ENCODE measurements around the gene SCFD1.
"Not testable (repeated sequence)": the region's sequence is repeated elsewhere in the genome, so short reads cannot be mapped to it uniquely, and the experiment has no call there.

Gene SCFD1, protein sequence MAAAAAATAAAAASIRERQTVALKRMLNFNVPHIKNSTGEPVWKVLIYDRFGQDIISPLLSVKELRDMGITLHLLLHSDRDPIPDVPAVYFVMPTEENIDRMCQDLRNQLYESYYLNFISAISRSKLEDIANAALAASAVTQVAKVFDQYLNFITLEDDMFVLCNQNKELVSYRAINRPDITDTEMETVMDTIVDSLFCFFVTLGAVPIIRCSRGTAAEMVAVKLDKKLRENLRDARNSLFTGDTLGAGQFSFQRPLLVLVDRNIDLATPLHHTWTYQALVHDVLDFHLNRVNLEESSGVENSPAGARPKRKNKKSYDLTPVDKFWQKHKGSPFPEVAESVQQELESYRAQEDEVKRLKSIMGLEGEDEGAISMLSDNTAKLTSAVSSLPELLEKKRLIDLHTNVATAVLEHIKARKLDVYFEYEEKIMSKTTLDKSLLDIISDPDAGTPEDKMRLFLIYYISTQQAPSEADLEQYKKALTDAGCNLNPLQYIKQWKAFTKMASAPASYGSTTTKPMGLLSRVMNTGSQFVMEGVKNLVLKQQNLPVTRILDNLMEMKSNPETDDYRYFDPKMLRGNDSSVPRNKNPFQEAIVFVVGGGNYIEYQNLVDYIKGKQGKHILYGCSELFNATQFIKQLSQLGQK

DNA sequence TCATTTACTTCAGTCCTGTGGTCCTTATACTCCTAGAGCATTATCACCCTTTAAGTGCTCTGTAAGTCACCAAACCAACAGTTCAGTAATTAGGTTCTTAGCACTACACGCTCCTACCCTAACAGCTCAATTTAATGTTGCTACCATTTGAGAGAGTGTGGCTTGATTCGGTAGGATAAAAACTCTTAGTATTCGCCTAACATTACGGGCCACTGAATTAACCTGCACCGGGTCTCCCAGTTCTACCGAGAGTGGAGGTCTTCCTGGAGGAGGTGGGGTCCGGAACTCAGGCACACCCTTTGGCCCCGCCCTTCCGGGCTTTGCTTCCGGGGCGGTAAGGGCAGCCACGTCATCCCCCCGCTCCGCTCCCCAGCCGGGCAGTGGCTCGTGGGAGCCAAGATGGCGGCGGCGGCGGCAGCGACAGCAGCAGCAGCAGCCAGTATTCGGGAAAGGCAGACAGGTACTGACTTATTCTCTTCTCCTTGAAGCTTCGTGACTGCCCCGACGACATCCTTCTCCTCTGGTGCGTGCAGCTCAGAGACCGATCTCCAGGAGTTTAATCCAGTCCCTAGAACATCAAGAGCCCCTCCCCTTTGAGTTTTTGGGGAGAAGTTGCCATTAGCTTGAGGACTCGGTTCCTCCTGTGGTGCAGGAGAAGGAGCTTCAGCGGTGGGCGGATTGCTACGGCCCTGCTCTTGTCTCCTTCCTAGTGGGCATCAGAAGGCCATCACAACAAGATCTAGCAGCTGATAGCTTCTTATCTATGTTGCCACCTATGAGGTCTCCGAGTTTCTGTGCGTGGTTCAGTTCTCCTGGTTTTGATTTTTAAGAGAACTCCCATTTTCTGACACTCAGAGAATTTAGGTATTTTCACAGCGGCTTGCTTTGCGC is at the start of gene SCFD1:
Gene SCFD1, plus strand, starts transcription at position 380 of the 891 bp plus-strand sequence. Its CDS starts 20 bp downstream, at position 400.
- peak within 1 kb of the TSS; percentile 76 to 80 for H3K4me3 ChIP-seq (ENCODE audit: low read depth in 1 of 2, low read length in 2 of 2)
- H3K27ac ChIP-seq (ENCODE audit: low read depth, low read length): peak within 1 kb of the TSS; percentile 96
- H3K4me1 ChIP-seq (ENCODE audit: insufficient read depth, low read length): peaks cover 27% of the 10 kb centered on the region
- no peaks in the 10 kb centered on the region for H3K9me3 ChIP-seq (ENCODE audit: low read length)
- no peaks in the 10 kb centered on the region for H3K27me3 ChIP-seq (ENCODE audit: control insufficient read depth in 1 of 2, insufficient read depth in 2 of 2, low read length in 2 of 2)
- H3K36me3 ChIP-seq (ENCODE audit: insufficient read depth, low read length): no peaks in the 10 kb centered on the region
- peak within 1 kb of the TSS; percentile 99 for H3K9ac ChIP-seq (ENCODE audit: low read length)

DNA sequence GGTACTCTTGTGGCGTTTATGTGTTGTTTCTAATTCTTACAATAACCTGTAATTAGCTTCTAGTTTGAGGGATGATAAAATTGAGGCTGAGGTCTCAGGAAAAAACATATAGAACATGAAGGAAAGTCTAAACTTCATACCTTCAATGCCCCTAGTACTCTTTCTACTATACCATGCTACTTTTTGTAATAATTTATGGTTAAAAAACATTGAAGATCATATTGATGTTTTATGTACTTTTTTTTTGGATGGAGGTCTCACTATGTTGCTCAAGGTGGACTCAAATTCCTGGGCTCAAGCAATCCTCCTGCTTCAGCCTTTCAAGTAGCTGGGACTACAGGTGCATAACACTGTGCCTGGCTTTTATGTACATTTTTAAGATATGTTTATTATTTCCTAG is 49.3 kb upstream of the SCFD1 start:
- Histone ChIP-seq H3K9ac (ENCODE audit: low read length) (no peak overlapping the region), H3K4me3 (ENCODE audit: low read depth in 1 of 2, low read length in 2 of 2) (no peak overlapping the region), H3K36me3 (ENCODE audit: insufficient read depth, low read length) (no peaks in the 10 kb centered on the region), H3K27ac (ENCODE audit: low read depth, low read length) (no peak overlapping the region), H3K9me3 (ENCODE audit: low read length) (no peaks in the 10 kb centered on the region), H3K27me3 (ENCODE audit: control insufficient read depth in 1 of 2, insufficient read depth in 2 of 2, low read length in 2 of 2) (no peaks in the 10 kb centered on the region), H3K4me1 (ENCODE audit: insufficient read depth, low read length) (peaks cover 12% of the 10 kb centered on the region)

DNA sequence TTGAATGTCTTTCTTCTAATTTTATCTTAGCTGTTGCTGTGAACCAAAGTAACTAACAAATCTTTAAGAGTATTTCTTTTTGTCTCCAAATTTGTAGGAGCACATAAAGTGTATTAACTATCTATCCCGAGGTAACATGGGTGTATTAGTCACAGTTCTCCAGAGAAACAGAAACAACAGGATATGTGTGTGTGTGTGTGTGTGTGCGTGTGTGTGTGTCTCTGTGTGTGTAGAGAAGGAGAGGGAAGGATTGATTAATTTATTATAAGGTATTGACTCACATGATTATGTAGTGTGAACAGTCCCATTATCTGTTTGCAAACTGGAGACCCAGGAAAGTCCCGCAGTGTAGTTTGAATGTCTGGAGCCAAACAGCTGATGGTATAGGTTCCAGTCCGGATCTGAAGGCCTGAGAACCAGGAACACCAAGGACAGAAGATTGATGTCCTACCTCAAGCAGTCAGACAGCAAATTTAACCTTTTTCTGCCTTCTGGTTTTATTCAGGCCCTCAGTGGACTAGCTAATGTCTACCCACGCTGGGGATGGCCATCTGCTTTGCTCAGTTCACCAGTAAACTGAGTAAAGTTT is 48.8 kb upstream of the SCFD1 start:
- no peak overlapping the region for H3K27ac ChIP-seq (ENCODE audit: low read depth, low read length)
- no peak overlapping the region for H3K9ac ChIP-seq (ENCODE audit: low read length)
- H3K27me3 ChIP-seq (ENCODE audit: control insufficient read depth in 1 of 2, insufficient read depth in 2 of 2, low read length in 2 of 2): no peaks in the 10 kb centered on the region
- no peak overlapping the region for H3K4me3 ChIP-seq (ENCODE audit: low read depth in 1 of 2, low read length in 2 of 2)
- peaks cover 12% of the 10 kb centered on the region for H3K4me1 ChIP-seq (ENCODE audit: insufficient read depth, low read length)
- no peaks in the 10 kb centered on the region for H3K9me3 ChIP-seq (ENCODE audit: low read length)
- H3K36me3 ChIP-seq (ENCODE audit: insufficient read depth, low read length): no peaks in the 10 kb centered on the region

DNA sequence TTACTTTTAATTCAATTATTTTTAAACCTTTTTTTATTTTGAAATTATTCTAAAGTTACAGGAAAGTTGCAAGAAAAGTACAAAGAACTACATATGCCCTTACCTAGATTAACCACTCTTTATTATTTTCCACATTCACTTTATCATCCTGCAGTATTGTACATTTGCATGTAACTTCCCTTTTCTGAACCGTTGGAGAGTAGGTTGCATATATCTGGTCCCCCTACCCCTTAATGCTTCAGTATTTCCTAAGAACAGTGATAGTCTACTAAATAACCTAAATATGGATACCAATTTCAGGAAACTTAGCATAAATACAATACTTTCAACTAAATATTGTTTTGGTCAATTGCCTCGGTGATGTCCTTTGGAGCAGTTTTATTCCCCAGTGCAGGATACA is 48.2 kb upstream of the SCFD1 start:
- no peaks in the 10 kb centered on the region for H3K27me3 ChIP-seq (ENCODE audit: control insufficient read depth in 1 of 2, insufficient read depth in 2 of 2, low read length in 2 of 2)
- H3K9me3 ChIP-seq (ENCODE audit: low read length): no peaks in the 10 kb centered on the region
- H3K4me3 ChIP-seq (ENCODE audit: low read depth in 1 of 2, low read length in 2 of 2): no peak overlapping the region
- H3K9ac ChIP-seq (ENCODE audit: low read length): no peak overlapping the region
- no peaks in the 10 kb centered on the region for H3K36me3 ChIP-seq (ENCODE audit: insufficient read depth, low read length)
- H3K4me1 ChIP-seq (ENCODE audit: insufficient read depth, low read length): peaks cover 12% of the 10 kb centered on the region
- no peak overlapping the region for H3K27ac ChIP-seq (ENCODE audit: low read depth, low read length)

DNA sequence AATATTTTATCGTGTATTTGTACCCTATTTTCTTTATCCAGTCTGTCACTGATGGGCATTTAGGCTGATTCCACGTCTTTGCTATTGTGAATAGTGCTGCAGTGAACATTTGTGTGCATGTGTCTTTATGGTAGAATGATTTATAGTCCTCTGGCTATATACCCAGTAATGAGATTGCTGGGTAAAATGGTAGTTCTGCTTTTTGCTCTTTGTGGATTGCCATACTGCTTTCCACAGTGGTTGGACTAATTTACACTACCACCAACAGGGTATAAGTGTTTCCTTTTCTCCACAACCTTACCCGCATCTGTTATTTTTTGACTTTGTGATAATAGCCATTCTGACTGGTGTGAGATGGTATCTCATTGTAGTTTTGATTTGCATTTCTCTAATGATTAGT is 47.3 kb upstream of the SCFD1 start:
- H3K9ac ChIP-seq (ENCODE audit: low read length); H3K27ac ChIP-seq (ENCODE audit: low read depth, low read length); H3K36me3 ChIP-seq (ENCODE audit: insufficient read depth, low read length); H3K4me3 ChIP-seq (ENCODE audit: low read depth in 1 of 2, low read length in 2 of 2); H3K27me3 ChIP-seq (ENCODE audit: control insufficient read depth in 1 of 2, insufficient read depth in 2 of 2, low read length in 2 of 2); H3K9me3 ChIP-seq (ENCODE audit: low read length): not testable (repeated sequence)
- peaks cover 11% of the 10 kb centered on the region for H3K4me1 ChIP-seq (ENCODE audit: insufficient read depth, low read length)

DNA sequence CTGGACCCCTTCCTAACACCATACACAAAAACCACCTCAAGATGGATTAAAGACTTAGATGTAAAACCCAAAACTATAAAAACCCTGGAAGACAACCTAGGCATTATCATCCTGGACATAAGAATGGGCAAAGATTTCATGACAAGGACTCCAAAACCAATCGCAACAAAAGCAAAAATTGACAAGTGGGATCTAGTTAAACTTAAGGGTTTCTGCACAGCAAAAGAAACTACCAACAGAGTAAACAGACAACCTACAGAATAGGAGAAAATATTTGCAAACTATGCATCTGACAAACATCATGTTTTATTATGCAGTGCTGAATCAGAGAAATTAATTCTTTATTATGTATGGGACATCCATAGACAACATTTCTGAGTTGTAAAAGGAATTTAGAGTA is 45.8 kb upstream of the SCFD1 start:
- H3K36me3 ChIP-seq (ENCODE audit: insufficient read depth, low read length); H3K9me3 ChIP-seq (ENCODE audit: low read length); H3K4me3 ChIP-seq (ENCODE audit: low read depth in 1 of 2, low read length in 2 of 2); H3K4me1 ChIP-seq (ENCODE audit: insufficient read depth, low read length); H3K27ac ChIP-seq (ENCODE audit: low read depth, low read length); H3K27me3 ChIP-seq (ENCODE audit: control insufficient read depth in 1 of 2, insufficient read depth in 2 of 2, low read length in 2 of 2); H3K9ac ChIP-seq (ENCODE audit: low read length): not testable (repeated sequence)

DNA sequence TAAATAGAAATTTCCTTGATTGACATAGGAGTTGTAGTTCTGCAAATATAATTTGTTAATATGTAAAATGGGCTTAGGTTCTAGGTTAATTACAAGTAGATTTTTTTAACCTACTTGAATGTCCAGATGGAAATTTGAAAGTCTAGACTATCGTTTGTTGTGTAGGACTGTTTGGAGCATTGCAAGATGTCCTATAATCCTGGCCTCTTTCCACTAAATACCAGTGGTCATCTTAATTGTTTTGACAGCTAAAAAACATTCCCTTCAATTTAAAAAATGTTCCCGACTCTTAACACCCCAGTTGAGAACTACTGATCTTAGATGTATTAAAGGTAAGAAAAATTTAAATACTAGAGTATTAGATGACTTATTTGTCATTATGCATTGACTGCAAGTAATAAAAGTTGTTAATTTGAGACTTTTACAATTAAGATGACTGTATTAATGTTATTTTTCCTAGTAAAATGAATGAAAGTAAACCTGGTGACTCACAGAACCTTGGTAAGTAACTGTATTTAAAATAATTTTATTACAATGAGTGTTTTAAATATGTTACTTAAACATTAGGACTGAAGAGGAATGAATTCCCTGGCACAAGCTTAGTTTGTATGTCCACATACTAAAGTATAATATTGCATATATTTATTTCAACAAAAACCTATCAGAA is 41.4 kb upstream of the SCFD1 start:
- H3K4me3 ChIP-seq (ENCODE audit: low read depth in 1 of 2, low read length in 2 of 2): no peak overlapping the region
- H3K27ac ChIP-seq (ENCODE audit: low read depth, low read length): no peak overlapping the region
- H3K27me3 ChIP-seq (ENCODE audit: control insufficient read depth in 1 of 2, insufficient read depth in 2 of 2, low read length in 2 of 2): no peaks in the 10 kb centered on the region
- no peaks in the 10 kb centered on the region for H3K9me3 ChIP-seq (ENCODE audit: low read length)
- no peaks in the 10 kb centered on the region for H3K4me1 ChIP-seq (ENCODE audit: insufficient read depth, low read length)
- no peaks in the 10 kb centered on the region for H3K36me3 ChIP-seq (ENCODE audit: insufficient read depth, low read length)
- H3K9ac ChIP-seq (ENCODE audit: low read length): no peak overlapping the region

DNA sequence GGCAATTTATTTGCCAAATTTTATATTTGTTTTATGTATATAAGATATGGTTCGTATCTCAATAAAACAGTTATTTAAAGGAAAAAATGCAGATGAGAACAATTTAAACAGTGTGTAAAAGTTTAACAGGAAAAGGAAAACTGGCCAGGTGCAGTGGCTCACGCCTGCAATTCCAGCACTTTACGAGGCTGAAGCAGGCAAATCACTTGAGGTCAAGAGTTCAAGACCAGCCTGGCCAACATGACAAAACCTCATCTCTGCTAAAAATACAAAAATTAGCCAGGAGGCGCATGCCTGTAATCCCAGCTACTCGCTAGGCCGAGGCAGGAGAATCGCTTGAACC is 40.9 kb upstream of the SCFD1 start:
- Histone ChIP-seq H3K27me3 (ENCODE audit: control insufficient read depth in 1 of 2, insufficient read depth in 2 of 2, low read length in 2 of 2) (no peaks in the 10 kb centered on the region), H3K36me3 (ENCODE audit: insufficient read depth, low read length) (no peaks in the 10 kb centered on the region), H3K9me3 (ENCODE audit: low read length) (no peaks in the 10 kb centered on the region), H3K4me3 (ENCODE audit: low read depth in 1 of 2, low read length in 2 of 2) (no peak overlapping the region), H3K4me1 (ENCODE audit: insufficient read depth, low read length) (no peaks in the 10 kb centered on the region), H3K27ac (ENCODE audit: low read depth, low read length) (no peak overlapping the region), H3K9ac (ENCODE audit: low read length) (no peak overlapping the region)

DNA sequence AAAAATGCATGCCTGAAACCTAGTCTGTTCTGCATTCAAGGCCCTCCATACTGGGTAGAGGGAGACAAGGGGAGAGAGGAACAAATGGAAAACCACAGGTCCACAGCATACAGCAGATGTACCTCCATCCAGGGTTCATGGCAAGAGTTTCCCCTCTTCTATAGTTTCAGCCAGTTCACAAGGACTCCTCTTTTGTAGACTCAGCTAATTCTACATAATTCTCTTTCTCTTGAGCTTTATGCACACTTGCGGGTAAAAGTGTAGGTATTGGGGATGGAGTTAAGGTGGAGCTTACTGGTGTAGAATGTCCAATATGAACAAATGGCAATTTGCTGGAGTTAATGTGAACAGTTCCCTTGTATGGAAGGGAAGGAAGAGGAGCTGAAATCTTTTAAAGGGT is 39.7 kb upstream of the SCFD1 start:
- Histone ChIP-seq H3K36me3 (ENCODE audit: insufficient read depth, low read length) (no peaks in the 10 kb centered on the region), H3K9me3 (ENCODE audit: low read length) (no peaks in the 10 kb centered on the region), H3K27me3 (ENCODE audit: control insufficient read depth in 1 of 2, insufficient read depth in 2 of 2, low read length in 2 of 2) (no peaks in the 10 kb centered on the region), H3K4me1 (ENCODE audit: insufficient read depth, low read length) (no peaks in the 10 kb centered on the region), H3K27ac (ENCODE audit: low read depth, low read length) (no peak overlapping the region), H3K4me3 (ENCODE audit: low read depth in 1 of 2, low read length in 2 of 2) (no peak overlapping the region), H3K9ac (ENCODE audit: low read length) (no peak overlapping the region)

DNA sequence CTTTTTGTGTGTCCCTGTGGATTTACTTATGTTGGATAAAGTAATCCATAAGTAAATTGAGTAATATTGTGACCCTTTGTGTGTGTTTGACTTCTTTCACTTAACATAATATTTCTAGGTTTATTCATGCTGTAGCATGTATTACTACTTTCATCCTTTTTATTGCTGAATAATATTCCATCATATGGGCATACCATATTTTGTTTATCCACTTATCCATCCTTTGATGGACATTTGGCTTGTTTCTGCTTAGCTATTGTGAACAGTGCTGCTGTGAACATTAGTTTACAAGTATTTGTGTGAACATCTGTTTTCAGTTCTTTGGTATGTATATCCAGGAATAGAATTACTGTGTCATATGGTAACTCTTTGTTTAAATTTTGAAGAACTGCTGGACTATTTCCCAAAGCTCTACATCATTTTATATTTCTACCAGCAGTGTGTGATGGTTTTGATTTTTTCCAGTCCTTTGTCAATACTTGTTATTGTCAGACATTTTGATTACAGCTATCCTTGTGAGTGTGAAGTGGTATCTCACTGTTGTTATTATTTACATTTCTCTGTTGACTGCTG is 38.0 kb upstream of the SCFD1 start:
- Histone ChIP-seq H3K4me1 (ENCODE audit: insufficient read depth, low read length) (no peaks in the 10 kb centered on the region), H3K4me3 (ENCODE audit: low read depth in 1 of 2, low read length in 2 of 2) (no peak overlapping the region), H3K9ac (ENCODE audit: low read length) (no peak overlapping the region), H3K27ac (ENCODE audit: low read depth, low read length) (no peak overlapping the region), H3K9me3 (ENCODE audit: low read length) (no peaks in the 10 kb centered on the region), H3K36me3 (ENCODE audit: insufficient read depth, low read length) (no peaks in the 10 kb centered on the region), H3K27me3 (ENCODE audit: control insufficient read depth in 1 of 2, insufficient read depth in 2 of 2, low read length in 2 of 2) (no peaks in the 10 kb centered on the region)
